NCI-H524 (cell line): Measurements from ENCODE around the gene SNURF.
"Not testable (repeated sequence)": the region's sequence is repeated elsewhere in the genome, so short reads cannot be mapped to it uniquely, and the experiment has no call there.

Experiments
- DNase-seq, 2 experiments: peaks; one replicate each; lab custom pipeline; 2025; lab: John Stamatoyannopoulos, UW

SNURF gene, protein sequence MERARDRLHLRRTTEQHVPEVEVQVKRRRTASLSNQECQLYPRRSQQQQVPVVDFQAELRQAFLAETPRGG

GRCh38 chr15:24954783-24955530, at the start of gene SNURF, which contains the start of gene SNRPN:
TSS of gene SNURF (plus strand) at chr15:24954987. CDS start at chr15:24955049, 62 bp downstream.
TSS of gene SNRPN (plus strand) at chr15:24954987. CDS start at chr15:24974454, 19,467 bp downstream.
- DNase-seq, result peak; percentile 17 to 68

DNA sequence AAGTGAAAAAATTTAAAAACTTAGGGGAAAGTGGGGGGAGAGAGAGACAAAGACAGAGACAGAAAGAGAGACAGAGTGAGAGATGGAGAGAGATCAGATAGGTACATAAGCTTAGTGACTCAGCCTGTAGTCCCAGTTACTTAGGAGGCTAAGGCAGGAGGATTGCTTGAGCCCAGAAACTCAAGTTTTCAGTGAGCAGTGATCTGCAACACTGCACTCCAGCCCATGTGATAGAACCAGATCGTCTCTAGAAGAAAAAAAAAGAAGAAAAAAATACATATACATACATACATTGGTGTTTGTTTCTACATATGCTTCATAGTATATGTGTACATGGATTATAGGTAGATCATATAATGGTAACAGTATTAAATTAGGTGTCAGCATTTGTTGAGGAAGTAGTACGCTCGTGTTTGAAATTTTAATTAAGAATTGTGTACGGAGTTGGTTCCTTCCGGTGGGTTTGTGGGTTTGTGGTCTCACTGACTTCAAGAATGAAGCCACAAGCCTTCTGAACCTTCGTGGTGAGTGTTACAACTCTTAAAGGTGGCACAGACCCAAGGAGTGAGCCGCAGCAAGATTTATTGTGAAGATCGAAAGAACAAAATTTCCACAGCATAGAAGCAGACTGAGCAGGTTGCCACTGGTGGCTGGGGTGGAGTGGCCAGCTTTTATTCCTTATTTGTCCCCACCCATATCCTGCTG, 38.3 kb upstream of the SNURF start:
- DNase-seq, result no peak

DNA sequence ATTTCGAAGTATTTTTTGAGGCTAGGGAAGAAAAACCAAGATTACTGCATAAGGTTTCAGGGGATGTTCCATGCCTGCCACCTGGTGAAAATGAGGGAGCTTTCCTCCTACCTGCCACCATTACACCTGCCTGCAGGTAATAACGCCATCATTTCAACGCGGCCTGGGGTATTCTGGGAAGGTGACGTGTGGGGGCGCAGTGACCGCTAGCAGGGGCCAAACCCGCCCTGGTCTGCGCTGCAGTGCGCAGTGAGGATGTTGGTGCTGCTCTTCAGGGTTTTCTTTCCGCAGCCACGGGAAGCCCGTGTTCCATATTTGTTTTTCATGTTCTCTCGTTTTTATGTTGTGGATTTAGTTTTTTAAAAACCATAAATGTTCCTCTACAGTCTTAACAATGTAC, 37.4 kb upstream of the SNURF start:
- DNase-seq, result no peak

GRCh38 chr15:24919446-24919845, 35.3 kb upstream of the SNURF start:
- DNase-seq, result no peak

DNA sequence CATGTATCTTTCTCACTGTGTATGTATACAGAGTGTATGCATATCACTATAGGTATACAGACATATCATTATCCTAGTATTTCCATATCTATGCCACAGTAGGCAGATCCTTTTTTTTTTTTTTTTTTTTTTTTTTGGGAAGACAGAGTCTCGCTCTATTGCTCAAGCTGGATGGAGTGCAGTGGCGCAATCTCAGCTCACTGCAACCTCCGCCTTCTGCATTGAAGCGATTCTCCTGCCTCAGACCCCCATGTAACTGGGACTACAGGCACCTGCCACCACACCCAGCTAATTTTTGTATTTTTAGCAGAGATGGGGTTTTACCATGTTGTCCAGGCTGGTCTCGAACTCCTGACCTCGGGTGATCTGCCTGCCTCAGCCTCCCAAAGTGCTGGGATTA, 32.0 kb upstream of the SNURF start:
- DNase-seq, result not testable (repeated sequence)

DNA sequence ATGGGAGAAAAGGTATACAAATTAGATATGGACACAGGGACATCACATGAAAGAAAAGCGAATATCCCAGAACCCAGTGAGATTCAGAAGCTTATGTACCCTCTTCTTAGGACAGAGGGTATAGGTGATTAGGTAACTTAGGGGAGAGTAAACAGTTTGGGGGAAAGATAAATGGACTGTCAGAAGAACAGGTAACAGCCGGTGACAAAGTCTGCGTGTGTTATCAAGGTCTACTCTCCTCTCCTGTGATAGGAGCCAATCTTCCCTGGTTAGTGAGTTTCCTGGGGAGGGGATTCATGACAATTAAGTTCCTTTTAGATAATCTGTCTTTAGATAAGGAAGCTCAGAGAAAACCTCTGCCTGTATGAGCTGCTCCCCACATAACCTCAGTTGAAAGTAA, 30.6 kb upstream of the SNURF start:
- no peak for DNase-seq

GRCh38 chr15:24924621-24925020, 30.2 kb upstream of the SNURF start:
- no peak for DNase-seq

GRCh38 chr15:24931874-24932732, 22.7 kb upstream of the SNURF start:
- not testable (repeated sequence) for DNase-seq

DNA sequence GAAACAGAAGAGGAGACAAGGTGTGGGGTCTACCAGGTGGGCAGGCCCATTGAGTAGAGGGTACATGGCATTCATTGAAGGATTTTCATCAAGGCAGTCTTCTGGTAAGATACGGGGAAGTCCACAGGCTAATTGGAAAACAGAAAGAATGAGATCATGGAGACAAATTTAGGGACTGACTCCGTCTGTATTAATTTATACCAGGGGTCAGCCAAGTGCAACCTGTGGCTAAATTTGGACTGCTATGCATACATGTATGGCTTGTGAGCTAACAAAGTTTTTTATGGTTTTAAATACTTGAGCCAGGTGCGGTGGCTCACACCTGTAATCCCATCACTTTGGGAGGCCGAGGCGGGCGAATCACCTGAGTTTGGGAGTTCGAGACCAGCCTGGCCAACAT, 21.1 kb upstream of the SNURF start:
- DNase-seq, result no peak

- DNase-seq, result not testable (repeated sequence)
Measured at GRCh38 chr15:24938224-24938623, 16.6 kb upstream of the SNURF start.

GRCh38 chr15:24940236-24940635, 14.6 kb upstream of the SNURF start:
- no peak for DNase-seq

GRCh38 chr15:24943361-24943760, 11.4 kb upstream of the SNURF start:
- peak in 1 of 2 experiments; percentile 39 for DNase-seq

GRCh38 chr15:24944954-24945353, 9.8 kb upstream of the SNURF start:
- DNase-seq, result no peak

- DNase-seq, result no peak
Measured at GRCh38 chr15:24945711-24946110, 9.1 kb upstream of the SNURF start.

GRCh38 chr15:24948495-24948894, 6.3 kb upstream of the SNURF start:
- no peak for DNase-seq

DNA sequence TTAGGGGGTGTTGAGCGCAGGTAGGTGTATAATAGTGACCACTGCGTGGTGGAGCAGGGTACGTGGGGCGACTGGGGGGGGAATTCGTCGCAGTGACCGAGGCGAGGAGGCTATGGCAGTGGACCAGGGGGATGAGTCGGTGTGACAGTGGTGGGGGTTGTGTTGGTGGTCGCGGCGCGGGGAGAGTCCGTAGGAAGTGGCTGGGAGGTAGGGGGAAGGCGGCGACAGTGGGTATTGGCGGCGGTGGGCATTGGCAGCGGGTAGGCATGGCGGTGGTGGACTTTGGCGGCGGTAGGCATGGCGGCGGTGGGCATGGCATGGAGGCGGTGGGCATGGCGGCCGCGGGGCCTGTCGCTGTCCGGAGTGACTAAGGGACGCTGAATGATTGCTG, 739 bp downstream of the SNURF start:
- DNase-seq, result no peak

DNA sequence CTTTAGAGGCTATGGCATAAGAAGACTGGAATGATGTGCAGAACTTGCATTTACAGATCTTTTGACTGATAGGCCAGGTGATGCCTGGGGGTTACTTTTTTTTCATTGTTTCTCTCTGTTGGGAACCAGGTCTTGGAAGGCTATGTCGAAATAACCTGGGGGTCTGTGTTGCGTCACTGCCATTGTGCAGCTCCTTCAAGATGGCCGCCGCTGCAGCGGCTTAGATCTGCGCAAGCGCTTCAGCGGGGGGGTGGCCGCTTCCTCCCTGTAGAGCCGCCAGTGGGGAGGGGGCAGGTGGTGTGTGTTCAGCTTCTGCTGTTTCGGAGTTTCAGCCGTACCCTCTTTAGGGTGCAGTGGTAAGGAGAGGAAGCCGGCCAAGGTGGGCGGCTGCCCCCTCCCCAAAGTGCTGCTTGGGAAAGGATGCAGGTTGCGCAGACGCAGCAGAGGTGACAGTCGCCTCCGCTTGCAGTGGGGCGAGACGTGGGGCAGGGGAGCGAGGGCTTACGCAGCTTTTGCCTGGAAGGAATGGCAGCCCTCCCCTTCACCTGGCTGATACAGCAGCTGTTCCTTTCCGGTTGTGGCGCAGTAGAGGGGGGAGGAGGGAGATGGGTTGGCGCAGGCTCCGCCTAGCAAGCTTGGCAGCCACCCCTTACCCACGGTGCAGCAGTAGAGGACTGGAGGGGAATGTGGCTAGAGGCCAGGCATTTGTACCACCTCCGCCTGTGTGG, 1.5 kb downstream of the SNURF start:
- DNase-seq, result peak; percentile 68 to 72

GRCh38 chr15:24957691-24958090, 2.9 kb downstream of the SNURF start:
- no peak for DNase-seq

GRCh38 chr15:24961967-24962366, 7.2 kb downstream of the SNURF start:
- no peak for DNase-seq

- no peak for DNase-seq
Measured at GRCh38 chr15:24962880-24963279, 8.1 kb downstream of the SNURF start.

GRCh38 chr15:24966364-24967103, 11.7 kb downstream of the SNURF start:
- DNase-seq, result no peak
